Measurements from ENCODE around the gene CLIP2.

DNA sequence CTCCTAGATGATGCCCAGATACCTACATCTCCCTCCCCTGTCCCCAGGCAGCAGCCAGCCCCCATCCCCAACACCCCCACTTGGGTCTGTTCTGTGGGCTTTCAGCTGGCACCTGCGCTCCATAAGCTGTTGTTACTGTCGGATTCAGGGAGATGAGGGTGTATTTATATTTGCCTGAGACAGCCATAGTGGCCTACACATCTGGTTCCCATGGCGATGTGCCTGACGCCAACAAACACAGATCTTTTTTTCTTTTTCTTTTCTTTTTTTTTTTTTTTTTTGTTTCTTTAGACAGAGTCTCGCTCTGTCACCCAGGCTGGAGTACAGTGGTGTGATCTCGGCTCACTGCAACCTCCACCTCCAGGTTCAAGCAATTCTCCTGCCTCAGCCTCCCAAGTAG, 73.1 kb downstream of the CLIP2 start:
- TF ChIP-seq, protein P1, sequence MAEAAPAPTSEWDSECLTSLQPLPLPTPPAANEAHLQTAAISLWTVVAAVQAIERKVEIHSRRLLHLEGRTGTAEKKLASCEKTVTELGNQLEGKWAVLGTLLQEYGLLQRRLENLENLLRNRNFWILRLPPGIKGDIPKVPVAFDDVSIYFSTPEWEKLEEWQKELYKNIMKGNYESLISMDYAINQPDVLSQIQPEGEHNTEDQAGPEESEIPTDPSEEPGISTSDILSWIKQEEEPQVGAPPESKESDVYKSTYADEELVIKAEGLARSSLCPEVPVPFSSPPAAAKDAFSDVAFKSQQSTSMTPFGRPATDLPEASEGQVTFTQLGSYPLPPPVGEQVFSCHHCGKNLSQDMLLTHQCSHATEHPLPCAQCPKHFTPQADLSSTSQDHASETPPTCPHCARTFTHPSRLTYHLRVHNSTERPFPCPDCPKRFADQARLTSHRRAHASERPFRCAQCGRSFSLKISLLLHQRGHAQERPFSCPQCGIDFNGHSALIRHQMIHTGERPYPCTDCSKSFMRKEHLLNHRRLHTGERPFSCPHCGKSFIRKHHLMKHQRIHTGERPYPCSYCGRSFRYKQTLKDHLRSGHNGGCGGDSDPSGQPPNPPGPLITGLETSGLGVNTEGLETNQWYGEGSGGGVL (tag by site-specific recombination; IDR thresholded peaks at IDR 0.05): no peak
- no peak for TF ChIP-seq CTCF (tag by site-specific recombination; IDR thresholded peaks at IDR 0.05)
- TF ChIP-seq, protein P2, sequence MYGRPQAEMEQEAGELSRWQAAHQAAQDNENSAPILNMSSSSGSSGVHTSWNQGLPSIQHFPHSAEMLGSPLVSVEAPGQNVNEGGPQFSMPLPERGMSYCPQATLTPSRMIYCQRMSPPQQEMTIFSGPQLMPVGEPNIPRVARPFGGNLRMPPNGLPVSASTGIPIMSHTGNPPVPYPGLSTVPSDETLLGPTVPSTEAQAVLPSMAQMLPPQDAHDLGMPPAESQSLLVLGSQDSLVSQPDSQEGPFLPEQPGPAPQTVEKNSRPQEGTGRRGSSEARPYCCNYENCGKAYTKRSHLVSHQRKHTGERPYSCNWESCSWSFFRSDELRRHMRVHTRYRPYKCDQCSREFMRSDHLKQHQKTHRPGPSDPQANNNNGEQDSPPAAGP (tag by site-specific recombination; IDR thresholded peaks at IDR 0.05): no peak
- TF ChIP-seq, protein P3, sequence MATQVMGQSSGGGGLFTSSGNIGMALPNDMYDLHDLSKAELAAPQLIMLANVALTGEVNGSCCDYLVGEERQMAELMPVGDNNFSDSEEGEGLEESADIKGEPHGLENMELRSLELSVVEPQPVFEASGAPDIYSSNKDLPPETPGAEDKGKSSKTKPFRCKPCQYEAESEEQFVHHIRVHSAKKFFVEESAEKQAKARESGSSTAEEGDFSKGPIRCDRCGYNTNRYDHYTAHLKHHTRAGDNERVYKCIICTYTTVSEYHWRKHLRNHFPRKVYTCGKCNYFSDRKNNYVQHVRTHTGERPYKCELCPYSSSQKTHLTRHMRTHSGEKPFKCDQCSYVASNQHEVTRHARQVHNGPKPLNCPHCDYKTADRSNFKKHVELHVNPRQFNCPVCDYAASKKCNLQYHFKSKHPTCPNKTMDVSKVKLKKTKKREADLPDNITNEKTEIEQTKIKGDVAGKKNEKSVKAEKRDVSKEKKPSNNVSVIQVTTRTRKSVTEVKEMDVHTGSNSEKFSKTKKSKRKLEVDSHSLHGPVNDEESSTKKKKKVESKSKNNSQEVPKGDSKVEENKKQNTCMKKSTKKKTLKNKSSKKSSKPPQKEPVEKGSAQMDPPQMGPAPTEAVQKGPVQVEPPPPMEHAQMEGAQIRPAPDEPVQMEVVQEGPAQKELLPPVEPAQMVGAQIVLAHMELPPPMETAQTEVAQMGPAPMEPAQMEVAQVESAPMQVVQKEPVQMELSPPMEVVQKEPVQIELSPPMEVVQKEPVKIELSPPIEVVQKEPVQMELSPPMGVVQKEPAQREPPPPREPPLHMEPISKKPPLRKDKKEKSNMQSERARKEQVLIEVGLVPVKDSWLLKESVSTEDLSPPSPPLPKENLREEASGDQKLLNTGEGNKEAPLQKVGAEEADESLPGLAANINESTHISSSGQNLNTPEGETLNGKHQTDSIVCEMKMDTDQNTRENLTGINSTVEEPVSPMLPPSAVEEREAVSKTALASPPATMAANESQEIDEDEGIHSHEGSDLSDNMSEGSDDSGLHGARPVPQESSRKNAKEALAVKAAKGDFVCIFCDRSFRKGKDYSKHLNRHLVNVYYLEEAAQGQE (tag by site-specific recombination; IDR thresholded peaks at IDR 0.05): no peak

Measured in HEK293 (cell line).